GM19193 (cell line): ENCODE measurements around the gene CCDC83.

Experiments
- POLR2A ChIP-seq: IDR thresholded peaks from 4 replicates; pipeline ENCODE4 v1.6.1; 2011; ENCODE audit not compliant: insufficient read depth, insufficient read length; ENCODE audit errors: extremely low read depth

The CCDC83 gene

DNA sequence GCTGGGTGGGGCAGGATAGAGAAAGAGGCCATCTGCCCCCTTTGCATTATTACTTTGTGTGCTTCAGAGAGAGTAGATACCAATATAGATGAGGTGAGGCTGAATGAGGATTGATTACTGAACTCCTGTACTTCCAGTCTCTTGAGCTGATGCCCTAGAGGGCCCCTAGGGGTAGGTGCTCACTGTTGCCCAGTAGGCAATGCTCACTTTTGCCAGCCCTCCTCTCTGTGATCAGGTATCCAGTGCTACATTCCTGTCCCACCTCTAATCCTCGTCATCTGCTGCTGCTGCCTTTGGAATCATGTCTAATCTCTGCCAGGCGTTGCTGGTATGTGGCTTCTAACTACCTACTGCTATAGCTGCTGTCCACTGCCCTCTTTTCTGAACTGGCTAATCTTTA, 57.2 kb downstream of the CCDC83 start:
- TF ChIP-seq POLR2A, result no peak

DNA sequence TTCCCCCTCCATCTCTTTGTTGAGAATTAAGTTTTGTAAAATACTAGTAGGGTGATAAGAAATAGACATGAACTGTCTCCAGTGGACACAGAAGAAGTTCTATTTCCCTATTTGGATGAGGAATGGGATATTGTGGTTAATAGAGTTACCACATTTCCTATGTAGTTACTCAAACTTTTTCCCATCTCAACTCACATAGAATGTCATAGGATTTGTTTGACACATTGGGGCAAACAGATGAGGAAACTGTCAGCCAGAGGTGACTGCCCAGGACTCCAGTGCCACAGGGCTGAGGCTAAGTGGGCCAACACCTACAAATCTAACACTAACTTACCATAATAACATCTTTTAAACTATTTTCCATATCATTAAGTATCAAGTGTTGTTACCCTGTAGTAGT, 58.3 kb downstream of the CCDC83 start:
- TF ChIP-seq POLR2A, result no peak

- no peak for TF ChIP-seq POLR2A
These were observed 59.2 kb downstream of the CCDC83 start for GRCh38 chr11:85914425-85914824.

- no peak for TF ChIP-seq POLR2A
These were observed 64.0 kb downstream of the CCDC83 start for GRCh38 chr11:85918910-85919794.

DNA sequence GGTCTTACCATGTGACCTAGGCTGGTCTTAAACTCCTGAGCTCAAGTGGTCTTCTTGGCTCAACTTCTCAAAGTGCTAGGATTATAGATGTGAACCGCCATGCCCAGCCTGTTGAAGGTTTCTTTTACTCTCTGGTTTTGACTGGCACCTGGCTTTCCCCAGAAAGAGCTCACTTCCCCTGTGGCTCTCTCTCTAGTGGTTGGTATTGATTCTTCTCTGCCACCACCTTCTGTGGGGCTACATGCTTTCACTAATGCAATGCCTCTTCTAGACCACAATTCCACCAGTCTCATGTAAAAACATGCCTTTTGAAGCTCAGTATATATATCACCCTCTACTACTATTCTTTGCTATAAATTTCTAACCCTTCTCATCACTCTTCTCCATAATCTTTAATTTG, 67.2 kb downstream of the CCDC83 start:
- no peak for TF ChIP-seq POLR2A

GRCh38 chr11:85923455-85923854, 68.3 kb downstream of the CCDC83 start:
- TF ChIP-seq POLR2A, result no peak

DNA sequence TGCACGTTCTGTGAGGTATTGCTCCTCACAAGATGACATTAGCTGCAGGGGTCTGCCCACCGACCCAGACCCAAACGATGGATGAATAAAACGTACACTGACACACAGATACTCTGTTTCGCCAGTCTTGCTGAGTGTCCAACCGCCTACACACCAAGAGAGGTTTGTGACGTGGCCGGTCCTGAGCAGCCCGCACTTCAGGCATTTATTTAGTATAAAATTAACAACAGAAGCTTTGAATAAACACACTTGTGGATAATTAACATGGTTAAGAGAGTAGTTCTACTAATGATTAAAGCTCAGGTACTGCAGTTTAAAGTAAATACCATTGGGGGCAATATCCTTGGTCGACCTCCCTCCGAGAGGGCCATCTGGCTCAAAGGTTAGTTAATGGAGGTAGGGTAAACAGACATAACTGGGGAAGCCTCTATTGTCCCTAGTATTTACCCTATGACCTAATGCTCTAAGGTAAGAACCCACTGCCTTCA, 75.7 kb downstream of the CCDC83 start:
- no peak for TF ChIP-seq POLR2A

- TF ChIP-seq POLR2A, result no peak
These were observed 79.5 kb downstream of the CCDC83 start for GRCh38 chr11:85934596-85935169.

- TF ChIP-seq POLR2A, result no peak
These were observed 80.6 kb downstream of the CCDC83 start for GRCh38 chr11:85935751-85936150.

GRCh38 chr11:85937835-85938234, 82.7 kb downstream of the CCDC83 start:
- TF ChIP-seq POLR2A, result no peak

DNA sequence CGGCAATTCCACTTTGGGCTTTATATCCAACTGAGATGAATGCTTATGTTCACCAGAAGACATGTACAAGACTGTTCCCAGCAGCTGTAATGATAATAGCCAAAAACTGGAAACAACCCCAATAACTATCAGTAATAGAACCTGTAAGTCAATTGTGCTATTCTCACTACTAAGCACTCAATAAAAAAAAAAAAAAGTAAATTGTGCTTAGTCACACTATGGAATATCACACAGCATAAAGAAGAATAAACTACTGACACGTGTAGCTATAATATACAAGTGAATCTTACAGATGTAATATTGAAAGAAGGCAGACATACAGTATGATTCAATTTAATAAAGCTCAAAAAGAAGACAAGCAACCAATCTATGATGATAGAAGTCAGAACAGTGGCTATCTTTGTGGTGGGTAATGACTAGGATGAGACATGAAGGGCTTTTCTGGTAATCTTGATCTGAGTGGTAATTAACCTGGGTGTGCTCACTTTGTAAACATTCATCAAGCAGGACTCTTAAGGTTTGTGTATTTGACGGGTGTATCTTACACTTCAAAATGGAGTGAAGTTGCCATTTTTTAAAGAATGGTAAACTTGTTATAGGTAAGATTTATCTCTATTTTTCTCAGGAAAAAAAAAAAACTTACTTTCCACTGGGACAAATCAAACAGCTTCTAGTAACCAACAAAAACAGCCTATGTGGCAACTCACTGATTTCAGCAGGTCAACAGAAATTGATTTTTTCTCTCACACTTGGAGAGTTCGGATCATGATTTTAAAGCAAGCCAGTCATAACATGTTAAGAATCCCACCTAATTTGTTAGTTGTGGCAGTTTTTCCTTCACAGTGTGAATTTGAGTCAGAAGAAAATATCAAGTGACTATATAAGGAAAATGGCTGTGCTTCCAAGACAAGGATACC, 84.2 kb downstream of the CCDC83 start:
- no peak for TF ChIP-seq POLR2A

GRCh38 chr11:85941380-85941973, 86.3 kb downstream of the CCDC83 start:
- no peak for TF ChIP-seq POLR2A

- TF ChIP-seq POLR2A, result no peak
These were observed 90.1 kb downstream of the CCDC83 start for GRCh38 chr11:85945296-85945695.

- no peak for TF ChIP-seq POLR2A
These were observed 90.6 kb downstream of the CCDC83 start for GRCh38 chr11:85945788-85946187.

- no peak for TF ChIP-seq POLR2A
These were observed 91.0 kb downstream of the CCDC83 start for GRCh38 chr11:85946221-85946620.

DNA sequence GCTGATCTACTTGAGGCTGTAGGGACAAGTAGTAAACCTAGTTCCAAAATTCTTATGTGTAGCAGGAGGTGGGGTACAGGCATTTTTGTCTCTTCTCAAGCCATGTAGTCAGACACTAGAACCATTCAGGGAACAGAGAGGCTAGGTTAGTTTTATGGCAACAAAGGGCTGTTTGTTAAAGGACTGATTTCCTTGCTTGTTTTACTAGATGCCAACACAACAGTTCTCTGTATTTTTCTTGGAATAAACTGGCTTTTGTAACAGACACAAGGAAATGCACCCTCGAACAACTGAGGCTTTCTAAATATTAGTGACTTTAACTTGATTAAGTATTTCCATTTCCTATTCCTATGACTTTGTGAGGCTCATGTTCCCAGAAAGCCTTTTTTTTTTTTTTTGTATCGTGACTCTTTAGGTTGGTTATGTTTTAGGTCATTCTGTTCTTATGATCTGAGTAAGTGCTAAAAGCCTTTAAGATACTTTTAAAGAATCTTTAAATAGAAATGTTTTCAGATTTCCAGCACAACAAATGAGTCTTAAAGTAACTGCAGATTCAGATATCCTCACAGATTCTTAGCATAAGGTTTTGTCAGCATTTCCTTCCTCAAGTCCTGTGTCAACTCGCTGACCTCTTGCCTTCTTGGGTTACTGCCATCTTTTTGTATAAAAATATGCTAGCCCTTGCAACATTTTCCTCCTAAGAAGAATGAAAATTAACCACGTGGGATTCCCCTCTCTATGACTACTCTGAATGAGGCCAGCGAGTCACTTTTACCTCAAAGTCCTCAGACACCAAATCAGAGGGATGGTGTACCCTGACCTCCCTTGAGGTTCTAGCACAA, 92.5 kb downstream of the CCDC83 start:
- TF ChIP-seq POLR2A, result no peak
